Endothelial cell of umbilical vein (primary cell): ENCODE measurements around the gene EIF3K. TPM values are rescaled to one million over a fixed set of nuclear protein-coding genes. Genes with fewer than 3 reads are reported as not detected.

Source experiments
- BruUV-seq: library from RNA; stranded (reverse); fragments of 400-500 nt; replicated peaks from 2 replicates; lab custom pipeline; 2021; lab: Mats Ljungman, UMichigan
- CTCF ChIA-PET: fragments of 300-600, 350-600 bp; sonication (Branson Sonifier 250); formaldehyde crosslinking; loops from one replicate; lab custom pipeline; 2021; ENCODE audit warnings: antibody characterized with exemption, inconsistent platforms; lab: Charles Lee
- POLR2A ChIA-PET: fragments of 300-600, 350-600 bp; sonication (Branson Sonifier 250); formaldehyde crosslinking; loops from one replicate; lab custom pipeline; 2021; ENCODE audit warnings: antibody characterized with exemption, inconsistent platforms; lab: Charles Lee
- DNase-seq: peaks from one replicate; pipeline ENCODE4 v3.0.0-alpha.2; 2011; ENCODE audit warnings: low read depth, low spot score
- FAIRE-seq: peaks from 2 replicates; lab custom pipeline; 2011; peaks lifted over from hg19 to GRCh38; lab: Jason Lieb, UNC
- H2AFZ ChIP-seq: 2 replicates; pipeline ENCODE4 v1.6.0; 2012; ENCODE audit warnings: low read depth, low read length, control low read depth, inconsistent platforms
- H3K27ac ChIP-seq: 2 replicates; pipeline ENCODE4 v1.5.1; 2011; ENCODE audit warnings: low read depth, mild to moderate bottlenecking, control low read depth, low read length, moderate library complexity; ENCODE audit not compliant: insufficient read depth
- H3K27me3 ChIP-seq, 2 experiments: 2 replicates each; pipeline versions ENCODE4 v1.6.0 to v1.6.1; 2011; ENCODE audit warnings: low read length in 2 of 2, mixed read lengths in 1 of 2; ENCODE audit not compliant: control insufficient read depth in 2 of 2, insufficient read depth in 2 of 2
- H3K36me3 ChIP-seq, 2 experiments: 2 replicates in 1 of 2; 3 replicates in 1 of 2; pipeline ENCODE4 v1.5.1; 2011; ENCODE audit warnings: low read length in 2 of 2, mild to moderate bottlenecking in 1 of 2, moderate library complexity in 1 of 2; ENCODE audit not compliant: control insufficient read depth in 2 of 2, insufficient read depth in 2 of 2; ENCODE audit errors: extremely low read depth in 1 of 2
- H3K4me1 ChIP-seq: 3 replicates; pipeline ENCODE4 v1.5.1; 2011; ENCODE audit warnings: mild to moderate bottlenecking, low read length; ENCODE audit not compliant: control insufficient read depth, insufficient read depth; ENCODE audit errors: extremely low read depth
- H3K4me2 ChIP-seq: 2 replicates; pipeline ENCODE4 v1.6.1; 2011; ENCODE audit warnings: low read length, control low read depth, mixed read lengths; ENCODE audit not compliant: insufficient read depth
- H3K4me3 ChIP-seq, 3 experiments: fragments of 200-600 bp in 1 of 3; sonication (generic), shearing (Covaris generic) in 1 of 3; replicated peaks in 1 of 3; 2 replicates each; pipeline ENCODE4 v1.5.1; 2011 to 2016; ENCODE audit warnings: control low read depth in 3 of 3, low read length in 3 of 3, mild to moderate bottlenecking in 2 of 3, inconsistent platforms in 1 of 3, low read depth in 1 of 3, moderate library complexity in 1 of 3; ENCODE audit not compliant: insufficient read depth in 1 of 3
- H3K79me2 ChIP-seq: 2 replicates; pipeline ENCODE4 v1.6.0; 2012; ENCODE audit warnings: low read length, inconsistent platforms; ENCODE audit not compliant: control insufficient read depth, insufficient read depth
- H3K9ac ChIP-seq: replicated peaks from 2 replicates; pipeline ENCODE3; 2011; ENCODE audit warnings: low read length, control low read depth; ENCODE audit not compliant: insufficient read depth; ENCODE audit errors: extremely low read depth
- H3K9me1 ChIP-seq: replicated peaks from 3 replicates; pipeline ENCODE4 v1.6.0; 2011; ENCODE audit warnings: mild to moderate bottlenecking, low read length; ENCODE audit not compliant: control insufficient read depth, insufficient read depth; ENCODE audit errors: extremely low read depth
- H3K9me3 ChIP-seq: replicated peaks from 2 replicates; pipeline ENCODE4 v1.5.1; 2012; ENCODE audit warnings: low read length, inconsistent platforms; ENCODE audit not compliant: control insufficient read depth, insufficient read depth
- H4K20me1 ChIP-seq: replicated peaks from 2 replicates; pipeline ENCODE3; 2011; ENCODE audit warnings: mild to moderate bottlenecking, low read length; ENCODE audit not compliant: control insufficient read depth, insufficient read depth; ENCODE audit errors: extremely low read depth
- EZH2 ChIP-seq: IDR thresholded peaks from 2 replicates; pipeline ENCODE4 v1.6.1; 2012; ENCODE audit warnings: borderline replicate concordance, low read depth, mild to moderate bottlenecking, moderate library complexity, low read length, inconsistent platforms; ENCODE audit not compliant: severe bottlenecking
- FOS ChIP-seq: IDR thresholded peaks from 2 replicates; pipeline ENCODE4 v1.6.1; 2011; ENCODE audit warnings: mild to moderate bottlenecking, low read length, moderate library complexity, borderline replicate concordance; ENCODE audit not compliant: insufficient read depth
- GATA2 ChIP-seq: IDR thresholded peaks from 2 replicates; pipeline ENCODE4 v1.7.0; 2011; ENCODE audit warnings: low read depth, mild to moderate bottlenecking, moderate library complexity, mixed read lengths, low read length; ENCODE audit not compliant: insufficient read length, insufficient read depth
- JUN ChIP-seq: IDR thresholded peaks from 2 replicates; pipeline ENCODE4 v1.6.1; 2011; ENCODE audit warnings: borderline replicate concordance, low read depth; ENCODE audit not compliant: insufficient read length, insufficient read depth
- MYC ChIP-seq: IDR thresholded peaks from one replicate; pipeline ENCODE4 v1.6.1; 2011; ENCODE audit warnings: mild to moderate bottlenecking, low read depth, low read length
- POLR2A ChIP-seq: IDR thresholded peaks from 2 replicates; pipeline ENCODE4 v1.6.1; 2012; ENCODE audit warnings: low read depth, mild to moderate bottlenecking, control low read depth, low read length
- POLR2AphosphoS5 ChIP-seq: IDR thresholded peaks from 2 replicates; pipeline ENCODE4 v1.6.1; 2012; ENCODE audit warnings: low read depth, mild to moderate bottlenecking, control low read depth, low read length, moderate library complexity; ENCODE audit not compliant: insufficient read depth
- dilution Hi-C: fragments of 300-500 bp; cut with MboI; formaldehyde crosslinking; loops from one replicate; pipeline ENCODE4 v1.15.0; 2019; ENCODE audit warnings: low sequenced_read_pairs; ENCODE audit not compliant: extremely low pct_ligation_motif_present
- intact Hi-C: fragments of 100-400 bp; cut with micrococcal nuclease; formaldehyde crosslinking; loops from one replicate; pipeline ENCODE4 v1.10.0; 2022
- polyA plus RNA-seq, 4 experiments: library from polyadenylated mRNA; depleted of rRNA in 3 of 4; stranded (reverse) in 3 of 4; unstranded in 1 of 4; fragments of >200 nt; gene quantifications; 2 replicates each; pipeline versions ENCODE4 v1.2.1 to v1.2.3, GENCODE V29; 2011 to 2012; ENCODE audit warnings: missing spikeins in 1 of 4
- total RNA-seq: library from RNA; stranded (reverse); gene quantifications from 2 replicates; pipeline ENCODE4 v1.2.3, GENCODE V29; 2021
- TF ChIP-seq, protein P1 (sequence below): IDR thresholded peaks from 2 replicates; pipeline ENCODE4 v1.6.1; 2011; ENCODE audit not compliant: insufficient read depth, insufficient read length
- TF ChIP-seq, protein P2 (sequence below), 2 donors: IDR thresholded peaks; 1 replicate in 1 of 2; 2 replicates in 1 of 2; pipeline ENCODE4 v1.5.1; 2011; ENCODE audit warnings: low read length in 2 of 2, mild to moderate bottlenecking in 2 of 2, moderate library complexity in 2 of 2, control low read depth in 1 of 2, inconsistent platforms in 1 of 2, low read depth in 1 of 2; ENCODE audit not compliant: insufficient read depth in 1 of 2; ENCODE audit errors: extremely low read depth in 1 of 2

EIF3K gene
- total and polyA plus RNA-seq, 2 donors (not counting 3 experiments of a cell fraction or from before 2014, with no cell fraction given): 267 to 584 TPM

DNA sequence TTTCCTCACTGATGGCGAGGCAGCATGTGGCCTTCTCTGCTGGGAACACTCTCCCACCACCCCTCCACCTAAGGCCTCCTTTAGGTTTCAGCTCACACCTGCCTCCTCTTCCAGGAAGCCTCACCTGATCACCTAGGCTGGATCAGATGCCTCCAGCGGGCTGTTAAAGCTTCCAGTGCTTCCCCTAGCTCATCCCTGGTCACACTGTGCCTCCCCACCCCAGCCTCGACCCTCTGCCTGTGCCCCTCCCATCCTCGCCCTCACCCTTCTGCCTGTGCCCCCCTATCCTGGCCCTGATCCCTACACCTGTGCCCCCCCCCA lies 35.0 kb upstream of the EIF3K start:
- Histone ChIP-seq H3K36me3 (no peaks in the 10 kb centered on the region), H3K4me3 (no peak overlapping the region), H4K20me1 (no peaks in the 10 kb centered on the region), H3K79me2 (no peaks in the 10 kb centered on the region), H3K4me2 (no peak overlapping the region), H3K9me1 (no peaks in the 10 kb centered on the region), H3K4me1 (no peaks in the 10 kb centered on the region), H3K27me3 (no peaks in the 10 kb centered on the region), H3K27ac (no peak overlapping the region), H3K9ac (no peak overlapping the region), H3K9me3 (no peaks in the 10 kb centered on the region), H2AFZ (no peak overlapping the region)
- dilution Hi-C loops (no loop called here), intact Hi-C loops (no loop called here)
- FAIRE-seq: no peak
- no peak for DNase-seq
- ChIA-PET POLR2A (no interaction called here), CTCF (interaction anchor here (0.9 kb wide), 1 partner anchor 40 kb away, joined by 3 read pairs; no protein-coding TSS in a partner anchor)
- BruUV-seq: no TSS peak
- no peak for TF ChIP-seq POLR2AphosphoS5
- no peak for TF ChIP-seq FOS
- TF ChIP-seq MYC: no peak
- no peak for TF ChIP-seq GATA2
- TF ChIP-seq EZH2: no peak
- TF ChIP-seq, protein P1, sequence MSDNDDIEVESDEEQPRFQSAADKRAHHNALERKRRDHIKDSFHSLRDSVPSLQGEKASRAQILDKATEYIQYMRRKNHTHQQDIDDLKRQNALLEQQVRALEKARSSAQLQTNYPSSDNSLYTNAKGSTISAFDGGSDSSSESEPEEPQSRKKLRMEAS: no peak
- no peak for TF ChIP-seq JUN
- TF ChIP-seq POLR2A: no peak
- TF ChIP-seq, protein P2, sequence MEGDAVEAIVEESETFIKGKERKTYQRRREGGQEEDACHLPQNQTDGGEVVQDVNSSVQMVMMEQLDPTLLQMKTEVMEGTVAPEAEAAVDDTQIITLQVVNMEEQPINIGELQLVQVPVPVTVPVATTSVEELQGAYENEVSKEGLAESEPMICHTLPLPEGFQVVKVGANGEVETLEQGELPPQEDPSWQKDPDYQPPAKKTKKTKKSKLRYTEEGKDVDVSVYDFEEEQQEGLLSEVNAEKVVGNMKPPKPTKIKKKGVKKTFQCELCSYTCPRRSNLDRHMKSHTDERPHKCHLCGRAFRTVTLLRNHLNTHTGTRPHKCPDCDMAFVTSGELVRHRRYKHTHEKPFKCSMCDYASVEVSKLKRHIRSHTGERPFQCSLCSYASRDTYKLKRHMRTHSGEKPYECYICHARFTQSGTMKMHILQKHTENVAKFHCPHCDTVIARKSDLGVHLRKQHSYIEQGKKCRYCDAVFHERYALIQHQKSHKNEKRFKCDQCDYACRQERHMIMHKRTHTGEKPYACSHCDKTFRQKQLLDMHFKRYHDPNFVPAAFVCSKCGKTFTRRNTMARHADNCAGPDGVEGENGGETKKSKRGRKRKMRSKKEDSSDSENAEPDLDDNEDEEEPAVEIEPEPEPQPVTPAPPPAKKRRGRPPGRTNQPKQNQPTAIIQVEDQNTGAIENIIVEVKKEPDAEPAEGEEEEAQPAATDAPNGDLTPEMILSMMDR (IDR thresholded peaks at IDR 0.05; ENCODE audit: extremely low read depth in 1 of 2, insufficient read depth in 1 of 2, low read depth in 1 of 2, low read length in 2 of 2): no peak
